Measurements from ENCODE around the gene USP13. TPM values are rescaled to one million over a fixed set of nuclear protein-coding genes. Genes with fewer than 3 reads are reported as not detected.
A peak's percentile ranks its signal among the peaks of the same experiment; 100 is the strongest.
"Not testable (repeated sequence)": the region's sequence is repeated elsewhere in the genome, so short reads cannot be mapped to it uniquely, and the experiment has no call there.

The USP13 gene
- total RNA-seq, 6 experiments from 2014 or later = 17.1 to 25.0 (median 21.5) TPM

DNA sequence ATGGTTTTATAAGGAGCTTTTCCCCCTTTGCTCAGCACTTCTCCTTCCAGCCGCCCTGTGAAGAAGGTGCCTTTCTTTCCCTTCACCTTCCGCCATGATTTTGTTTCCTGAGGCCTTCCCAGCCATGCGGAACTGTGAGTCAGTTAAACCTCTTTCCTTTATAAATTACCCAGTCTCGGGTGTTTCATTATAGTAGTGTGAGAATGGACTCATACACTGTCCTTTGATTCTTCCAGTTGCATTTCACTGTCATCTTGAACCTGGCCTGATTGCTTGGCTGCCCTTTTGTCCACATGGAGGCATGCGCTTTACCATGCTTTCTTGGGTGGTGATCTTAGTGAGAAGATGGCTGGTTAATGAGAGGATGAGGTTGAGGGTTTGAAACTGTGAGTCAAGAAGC lies 23.2 kb downstream of the USP13 start:
- Mint-ChIP-seq H3K27me3 (ENCODE audit: insufficient read depth) (no peaks in the 10 kb centered on the region), H3K27ac (no peak overlapping the region), H3K36me3 (ENCODE audit: low read depth) (peaks cover 12% of the 10 kb centered on the region), H3K4me1 (ENCODE audit: low read depth) (peaks cover 22% of the 10 kb centered on the region), H3K9me3 (no peaks in the 10 kb centered on the region), H3K4me3 (no peak overlapping the region)
- TF ChIP-seq, protein P1, sequence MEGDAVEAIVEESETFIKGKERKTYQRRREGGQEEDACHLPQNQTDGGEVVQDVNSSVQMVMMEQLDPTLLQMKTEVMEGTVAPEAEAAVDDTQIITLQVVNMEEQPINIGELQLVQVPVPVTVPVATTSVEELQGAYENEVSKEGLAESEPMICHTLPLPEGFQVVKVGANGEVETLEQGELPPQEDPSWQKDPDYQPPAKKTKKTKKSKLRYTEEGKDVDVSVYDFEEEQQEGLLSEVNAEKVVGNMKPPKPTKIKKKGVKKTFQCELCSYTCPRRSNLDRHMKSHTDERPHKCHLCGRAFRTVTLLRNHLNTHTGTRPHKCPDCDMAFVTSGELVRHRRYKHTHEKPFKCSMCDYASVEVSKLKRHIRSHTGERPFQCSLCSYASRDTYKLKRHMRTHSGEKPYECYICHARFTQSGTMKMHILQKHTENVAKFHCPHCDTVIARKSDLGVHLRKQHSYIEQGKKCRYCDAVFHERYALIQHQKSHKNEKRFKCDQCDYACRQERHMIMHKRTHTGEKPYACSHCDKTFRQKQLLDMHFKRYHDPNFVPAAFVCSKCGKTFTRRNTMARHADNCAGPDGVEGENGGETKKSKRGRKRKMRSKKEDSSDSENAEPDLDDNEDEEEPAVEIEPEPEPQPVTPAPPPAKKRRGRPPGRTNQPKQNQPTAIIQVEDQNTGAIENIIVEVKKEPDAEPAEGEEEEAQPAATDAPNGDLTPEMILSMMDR (IDR thresholded peaks at IDR 0.05) = no peak
- DNase-seq = no peak

DNA sequence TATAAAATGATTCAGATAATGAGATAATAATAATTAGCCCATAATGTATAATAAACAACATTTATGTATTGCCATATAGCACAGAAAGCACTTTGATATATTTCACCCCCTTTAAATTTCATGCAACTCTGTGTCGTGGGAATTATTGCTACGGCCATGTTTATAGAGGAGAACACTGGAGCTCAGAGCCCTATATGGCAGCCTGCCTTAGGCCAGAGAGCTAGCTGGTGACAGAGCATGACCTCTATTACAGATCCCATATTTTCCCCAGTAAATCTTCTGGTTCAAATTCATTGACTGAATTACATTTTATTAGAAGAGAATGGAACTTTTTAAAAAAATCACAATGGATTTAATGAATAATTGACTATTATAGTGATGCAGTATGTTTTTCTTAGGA lies 25.0 kb downstream of the USP13 start:
- no peak for DNase-seq
- no peak overlapping the region for H3K27ac Mint-ChIP-seq
- no peaks in the 10 kb centered on the region for H3K9me3 Mint-ChIP-seq
- H3K36me3 Mint-ChIP-seq (ENCODE audit: low read depth) = peaks cover 5% of the 10 kb centered on the region; the same call in 1 of the 2 replicates
- TF ChIP-seq, protein P1 (IDR thresholded peaks at IDR 0.05) = no peak
- no peaks in the 10 kb centered on the region for H3K27me3 Mint-ChIP-seq (ENCODE audit: insufficient read depth)
- H3K4me3 Mint-ChIP-seq = no peak overlapping the region
- peaks cover 29% of the 10 kb centered on the region for H3K4me1 Mint-ChIP-seq (ENCODE audit: low read depth)

DNA sequence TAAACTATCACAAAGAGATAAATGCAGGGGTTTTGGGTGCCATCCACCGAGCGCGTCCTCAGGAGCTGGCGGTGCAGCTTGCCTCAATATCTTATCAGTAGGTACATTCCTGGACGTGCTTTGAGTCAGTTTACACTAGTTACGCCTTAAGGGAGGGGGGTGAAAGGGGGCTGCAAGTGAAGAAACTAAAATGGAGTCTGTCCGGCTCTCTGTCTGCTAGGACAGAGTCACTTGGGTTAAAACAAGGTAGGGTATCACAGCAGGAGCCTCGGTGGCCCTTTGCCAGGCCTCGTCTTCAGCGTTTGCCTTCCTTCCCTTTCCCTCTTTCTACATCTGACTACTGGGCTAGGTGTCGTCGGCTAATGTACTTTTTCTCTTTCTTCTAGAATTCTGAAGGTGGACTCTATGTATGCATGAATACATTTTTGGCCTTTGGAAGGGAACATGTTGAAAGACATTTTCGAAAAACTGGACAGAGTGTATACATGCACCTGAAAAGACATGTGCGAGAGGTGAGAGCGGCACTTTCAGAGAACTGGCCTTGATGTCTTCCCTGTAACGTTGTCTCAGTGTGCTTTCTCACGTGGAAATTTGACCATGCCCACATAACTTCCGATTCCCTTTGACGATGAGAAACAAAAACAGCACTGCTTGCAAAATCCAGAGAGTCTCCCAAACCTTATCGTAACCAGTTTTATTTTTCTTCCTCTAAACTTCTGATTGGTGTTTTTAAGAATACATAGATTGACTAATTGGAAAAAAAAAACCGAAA lies 28.8 kb downstream of the USP13 start:
- Mint-ChIP-seq H3K27ac (peak overlapping the region; percentile 84; the same call in 1 of the 2 replicates), H3K27me3 (ENCODE audit: insufficient read depth) (no peaks in the 10 kb centered on the region), H3K4me1 (ENCODE audit: low read depth) (peaks cover 27% of the 10 kb centered on the region), H3K4me3 (peak overlapping the region; percentile 80), H3K36me3 (ENCODE audit: low read depth) (peaks cover 11% of the 10 kb centered on the region), H3K9me3 (no peaks in the 10 kb centered on the region)
- DNase-seq = no peak
- TF ChIP-seq, protein P1 (IDR thresholded peaks at IDR 0.05) = no peak

DNA sequence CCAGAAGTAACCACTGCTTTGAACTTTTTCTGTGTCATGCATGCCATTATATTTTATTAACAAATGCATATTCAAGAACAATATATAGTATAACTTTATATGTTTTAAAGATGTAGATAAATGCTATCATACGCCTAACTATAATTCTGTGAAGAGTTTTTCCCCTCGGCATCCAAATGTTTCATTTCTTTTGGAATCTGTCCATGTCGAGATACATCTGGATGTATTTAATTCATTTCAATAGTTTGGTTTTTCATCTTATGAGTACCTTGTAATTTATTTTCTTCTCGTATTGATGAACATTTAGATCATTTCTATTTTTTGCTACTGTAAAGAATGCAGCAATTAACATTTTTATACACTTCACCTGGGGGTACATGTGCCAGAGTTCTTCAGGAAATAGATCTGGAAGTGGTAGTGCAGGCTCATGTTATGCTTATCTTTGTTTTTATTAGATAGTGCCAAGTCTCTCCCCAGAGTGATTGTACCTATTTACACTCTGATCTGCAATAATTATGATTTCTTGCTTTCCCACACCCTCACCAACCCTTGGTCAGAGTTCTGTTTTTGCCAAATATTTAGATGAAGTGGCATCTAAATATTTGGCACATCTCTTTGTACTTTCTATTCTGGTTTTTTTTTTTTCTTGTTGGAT lies 29.7 kb downstream of the USP13 start:
- Mint-ChIP-seq H3K4me1 (ENCODE audit: low read depth) (peaks cover 27% of the 10 kb centered on the region), H3K9me3 (no peaks in the 10 kb centered on the region), H3K27ac (peak overlapping the region; percentile 41; the same call in 1 of the 2 replicates), H3K4me3 (peak overlapping the region; percentile 80; the same call in 1 of the 2 replicates), H3K27me3 (ENCODE audit: insufficient read depth) (no peaks in the 10 kb centered on the region), H3K36me3 (ENCODE audit: low read depth) (peaks cover 11% of the 10 kb centered on the region)
- TF ChIP-seq, protein P1 (IDR thresholded peaks at IDR 0.05) = no peak
- DNase-seq = no peak

DNA sequence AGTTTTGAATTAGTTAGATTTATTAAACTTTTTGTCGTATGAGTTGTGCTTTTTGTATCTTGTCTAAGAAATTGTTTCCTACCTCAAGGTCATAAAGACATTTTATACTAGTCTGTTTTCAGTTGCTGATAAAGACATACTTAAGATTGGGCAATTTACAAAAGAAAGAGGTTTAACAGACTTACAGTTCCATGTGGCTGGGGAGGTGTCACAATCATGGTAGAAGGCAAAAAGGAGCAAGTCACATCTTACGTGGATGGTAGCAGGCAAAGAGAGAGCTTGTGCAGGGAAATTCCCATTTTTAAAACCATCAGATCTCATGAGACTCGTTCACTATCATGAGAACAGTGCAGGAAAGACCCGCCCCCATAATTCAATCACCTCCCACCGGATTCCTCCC lies 30.4 kb downstream of the USP13 start:
- H3K9me3 Mint-ChIP-seq; H3K4me3 Mint-ChIP-seq; H3K27me3 Mint-ChIP-seq (ENCODE audit: insufficient read depth); DNase-seq: not testable (repeated sequence)
- Mint-ChIP-seq H3K27ac (peak overlapping the region; percentile 27; the same call in 1 of the 2 replicates), H3K36me3 (ENCODE audit: low read depth) (peaks cover 11% of the 10 kb centered on the region), H3K4me1 (ENCODE audit: low read depth) (peaks cover 27% of the 10 kb centered on the region)

DNA sequence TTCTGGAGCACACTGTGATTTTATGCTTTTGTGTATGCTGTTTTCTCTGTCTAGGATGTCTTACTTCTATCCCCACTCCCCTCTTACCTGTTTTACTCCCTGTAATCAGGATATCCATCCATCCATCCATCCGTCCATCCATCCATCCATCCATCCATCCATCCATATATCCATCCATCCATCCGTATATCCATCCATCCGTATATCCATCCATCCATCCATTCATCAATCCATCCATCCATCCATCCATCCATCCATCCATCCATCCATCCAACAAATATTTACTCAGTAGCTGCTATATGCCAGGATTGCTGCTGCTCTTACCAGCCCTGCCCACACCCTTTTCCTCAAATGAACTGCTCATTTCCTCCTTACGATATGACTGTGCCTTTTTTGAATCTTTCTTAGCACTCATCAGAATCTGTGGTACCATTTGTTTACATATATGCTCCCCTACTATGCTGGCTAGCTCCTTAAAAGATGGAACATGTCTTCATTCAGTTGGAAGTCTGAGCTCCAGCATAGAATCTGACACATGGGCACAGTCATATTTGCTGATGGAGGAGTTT lies 35.2 kb downstream of the USP13 start:
- H3K9me3 Mint-ChIP-seq = no peaks in the 10 kb centered on the region
- peaks cover 7% of the 10 kb centered on the region for H3K4me1 Mint-ChIP-seq (ENCODE audit: low read depth)
- no peak overlapping the region for H3K4me3 Mint-ChIP-seq
- H3K36me3 Mint-ChIP-seq (ENCODE audit: low read depth) = peaks cover 34% of the 10 kb centered on the region
- H3K27ac Mint-ChIP-seq = no peak overlapping the region
- DNase-seq = no peak
- TF ChIP-seq, protein P1 (IDR thresholded peaks at IDR 0.05) = no peak
- no peaks in the 10 kb centered on the region for H3K27me3 Mint-ChIP-seq (ENCODE audit: insufficient read depth)
